Urothelium cell line (cell line): ENCODE measurements around the gene PARP8.

Source experiments
- DNase-seq: peaks from one replicate; pipeline ENCODE4 v3.0.0; 2011; ENCODE audit warnings: low spot score, mixed read lengths
- FAIRE-seq: peaks from 2 replicates; lab custom pipeline; 2011; peaks lifted over from hg19 to GRCh38; lab: Jason Lieb, UNC

The PARP8 gene

GRCh38 chr5:50887889-50888633, 221.6 kb downstream of the PARP8 start:
- FAIRE-seq (no peak), DNase-seq (no peak)

DNA sequence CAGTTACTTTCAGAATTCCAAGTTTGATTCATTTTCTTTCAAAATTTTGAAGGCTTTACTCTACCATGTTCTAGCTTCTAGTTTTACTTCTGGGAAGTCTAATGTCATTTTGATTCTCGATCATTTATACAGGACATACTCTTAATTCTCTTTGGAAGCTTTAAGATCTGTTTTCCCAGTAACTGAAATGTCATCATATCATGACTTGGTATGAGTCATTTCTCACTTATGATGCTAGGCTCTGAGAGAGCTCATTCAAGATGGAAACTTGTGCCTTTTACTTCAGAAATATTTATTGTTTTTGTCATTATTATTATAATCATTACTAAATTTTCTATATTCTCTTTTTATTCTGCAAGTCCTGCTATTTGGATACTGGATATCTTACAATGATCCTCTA, 222.3 kb downstream of the PARP8 start:
- DNase-seq (no peak), FAIRE-seq (no peak)

- FAIRE-seq (no peak), DNase-seq (no peak)
These were observed 223.4 kb downstream of the PARP8 start for GRCh38 chr5:50889790-50890189.
